ENCODE measurements around the gene ZNF648. TPM values are rescaled to one million over a fixed set of nuclear protein-coding genes. Genes with fewer than 3 reads are reported as not detected.

The ZNF648 gene
- not detected in 2 replicates for total RNA-seq

GRCh38 chr1:182061594-182061993 is at the start of gene ZNF648:
Gene ZNF648 (minus strand): TSS chr1:182061712. CDS start chr1:182058010, 3,702 bp downstream.

